ENCODE results near the gene ZGLP1. TPM values are rescaled to one million over a fixed set of nuclear protein-coding genes. Genes with fewer than 3 reads are reported as not detected.

ZGLP1 gene
- total RNA-seq, 1 experiment from 2014 or later = 5.0 TPM

DNA sequence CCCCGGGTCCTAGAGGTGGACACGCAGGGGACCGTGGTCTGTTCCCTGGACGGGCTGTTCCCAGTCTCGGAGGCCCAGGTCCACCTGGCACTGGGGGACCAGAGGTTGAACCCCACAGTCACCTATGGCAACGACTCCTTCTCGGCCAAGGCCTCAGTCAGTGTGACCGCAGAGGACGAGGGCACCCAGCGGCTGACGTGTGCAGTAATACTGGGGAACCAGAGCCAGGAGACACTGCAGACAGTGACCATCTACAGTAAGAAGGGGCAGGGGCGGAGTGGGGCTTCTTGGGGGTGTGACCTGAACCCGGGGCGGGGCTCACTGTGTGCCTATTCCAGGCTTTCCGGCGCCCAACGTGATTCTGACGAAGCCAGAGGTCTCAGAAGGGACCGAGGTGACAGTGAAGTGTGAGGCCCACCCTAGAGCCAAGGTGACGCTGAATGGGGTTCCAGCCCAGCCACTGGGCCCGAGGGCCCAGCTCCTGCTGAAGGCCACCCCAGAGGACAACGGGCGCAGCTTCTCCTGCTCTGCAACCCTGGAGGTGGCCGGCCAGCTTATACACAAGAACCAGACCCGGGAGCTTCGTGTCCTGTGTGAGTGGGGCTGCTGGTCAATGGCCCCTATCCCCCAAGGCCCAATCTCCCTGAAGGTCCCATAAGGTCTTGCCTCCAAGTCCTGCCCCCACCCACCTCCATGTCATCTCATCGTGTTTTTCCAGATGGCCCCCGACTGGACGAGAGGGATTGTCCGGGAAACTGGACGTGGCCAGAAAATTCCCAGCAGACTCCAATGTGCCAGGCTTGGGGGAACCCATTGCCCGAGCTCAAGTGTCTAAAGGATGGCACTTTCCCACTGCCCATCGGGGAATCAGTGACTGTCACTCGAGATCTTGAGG, 25.3 kb downstream of the ZGLP1 start:
- peaks cover 13 to 41% of the 10 kb centered on the region in 2 experiments for H3K4me1 ChIP-seq (ENCODE audit: control insufficient read depth in 1 of 2, insufficient read depth in 2 of 2, low read length in 2 of 2)
- H3K9ac ChIP-seq (ENCODE audit: low read length) = no peak overlapping the region
- peak overlapping the region; percentile 44; the same call in 1 of the 2 replicates for H3K27ac ChIP-seq (ENCODE audit: low read depth, low read length)
- no peaks in the 10 kb centered on the region for H3K27me3 ChIP-seq (ENCODE audit: insufficient read depth, low read length)
- H3K4me3 ChIP-seq (replicated peaks in 1 of 2; ENCODE audit: low read depth in 1 of 2, low read length in 2 of 2) = no peak overlapping the region
- no peaks in the 10 kb centered on the region for H4K20me1 ChIP-seq (ENCODE audit: insufficient read depth)
- no TSS peak for BruUV-seq (replicated peaks)
- CTCF ChIA-PET = interaction anchor here (1.9 kb wide), 1 partner anchor 25 kb away, joined by 7 read pairs; no protein-coding TSS in a partner anchor
- H3K36me3 ChIP-seq (ENCODE audit: control insufficient read depth in 1 of 2, insufficient read depth in 2 of 2, low read length in 2 of 2) = no peaks in the 10 kb centered on the region; a peak in 2 of 4 replicates
- ATAC-seq = no peak
- no peaks in the 10 kb centered on the region for H3K9me3 ChIP-seq (ENCODE audit: control insufficient read depth in 1 of 2, insufficient read depth in 1 of 2, low read depth in 1 of 2, low read length in 2 of 2)
- TF ChIP-seq CEBPB (IDR thresholded peaks at IDR 0.05; ENCODE audit: low read depth) (no peak), ELF1 (IDR thresholded peaks at IDR 0.05; ENCODE audit: borderline replicate concordance, low read depth) (no peak), RAD21 (IDR thresholded peaks at IDR 0.05; ENCODE audit: low read depth) (no peak), ZNF274 (IDR thresholded peaks at IDR 0.05; ENCODE audit: low read depth, low read length) (no peak), REST (IDR thresholded peaks at IDR 0.05; ENCODE audit: low read depth) (no peak), SRF (IDR thresholded peaks at IDR 0.05; ENCODE audit: low read depth) (no peak), SIN3A (IDR thresholded peaks at IDR 0.05; ENCODE audit: low read depth) (no peak), EZH2 (IDR thresholded peaks at IDR 0.05) (no peak), EGR1 (IDR thresholded peaks at IDR 0.05; ENCODE audit: low read depth) (no peak), CBX3 (IDR thresholded peaks at IDR 0.05; ENCODE audit: low read depth) (no peak), EZH2phosphoT487 (IDR thresholded peaks at IDR 0.05; ENCODE audit: borderline replicate concordance) (no peak), SP1 (IDR thresholded peaks at IDR 0.05; ENCODE audit: low read depth) (no peak), JUND (IDR thresholded peaks at IDR 0.05) (no peak), YY1 (IDR thresholded peaks at IDR 0.05; ENCODE audit: extremely low read depth, insufficient replicate concordance, low read depth, low read length) (no peak), FOSL1 (IDR thresholded peaks at IDR 0.05; ENCODE audit: low read depth) (no peak), ZFX (IDR thresholded peaks at IDR 0.05) (no peak), POLR2A (IDR thresholded peaks at IDR 0.05; ENCODE audit: borderline replicate concordance, extremely low read depth, insufficient read depth, insufficient read length) (no peak)
- TF ChIP-seq, protein P1, sequence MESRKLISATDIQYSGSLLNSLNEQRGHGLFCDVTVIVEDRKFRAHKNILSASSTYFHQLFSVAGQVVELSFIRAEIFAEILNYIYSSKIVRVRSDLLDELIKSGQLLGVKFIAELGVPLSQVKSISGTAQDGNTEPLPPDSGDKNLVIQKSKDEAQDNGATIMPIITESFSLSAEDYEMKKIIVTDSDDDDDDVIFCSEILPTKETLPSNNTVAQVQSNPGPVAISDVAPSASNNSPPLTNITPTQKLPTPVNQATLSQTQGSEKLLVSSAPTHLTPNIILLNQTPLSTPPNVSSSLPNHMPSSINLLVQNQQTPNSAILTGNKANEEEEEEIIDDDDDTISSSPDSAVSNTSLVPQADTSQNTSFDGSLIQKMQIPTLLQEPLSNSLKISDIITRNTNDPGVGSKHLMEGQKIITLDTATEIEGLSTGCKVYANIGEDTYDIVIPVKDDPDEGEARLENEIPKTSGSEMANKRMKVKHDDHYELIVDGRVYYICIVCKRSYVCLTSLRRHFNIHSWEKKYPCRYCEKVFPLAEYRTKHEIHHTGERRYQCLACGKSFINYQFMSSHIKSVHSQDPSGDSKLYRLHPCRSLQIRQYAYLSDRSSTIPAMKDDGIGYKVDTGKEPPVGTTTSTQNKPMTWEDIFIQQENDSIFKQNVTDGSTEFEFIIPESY (IDR thresholded peaks at IDR 0.05; ENCODE audit: extremely low read depth, insufficient replicate concordance, low read length) = no peak
- TF ChIP-seq, protein P2, sequence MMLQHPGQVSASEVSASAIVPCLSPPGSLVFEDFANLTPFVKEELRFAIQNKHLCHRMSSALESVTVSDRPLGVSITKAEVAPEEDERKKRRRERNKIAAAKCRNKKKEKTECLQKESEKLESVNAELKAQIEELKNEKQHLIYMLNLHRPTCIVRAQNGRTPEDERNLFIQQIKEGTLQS (IDR thresholded peaks at IDR 0.05) = no peak
- TF ChIP-seq, protein P3, sequence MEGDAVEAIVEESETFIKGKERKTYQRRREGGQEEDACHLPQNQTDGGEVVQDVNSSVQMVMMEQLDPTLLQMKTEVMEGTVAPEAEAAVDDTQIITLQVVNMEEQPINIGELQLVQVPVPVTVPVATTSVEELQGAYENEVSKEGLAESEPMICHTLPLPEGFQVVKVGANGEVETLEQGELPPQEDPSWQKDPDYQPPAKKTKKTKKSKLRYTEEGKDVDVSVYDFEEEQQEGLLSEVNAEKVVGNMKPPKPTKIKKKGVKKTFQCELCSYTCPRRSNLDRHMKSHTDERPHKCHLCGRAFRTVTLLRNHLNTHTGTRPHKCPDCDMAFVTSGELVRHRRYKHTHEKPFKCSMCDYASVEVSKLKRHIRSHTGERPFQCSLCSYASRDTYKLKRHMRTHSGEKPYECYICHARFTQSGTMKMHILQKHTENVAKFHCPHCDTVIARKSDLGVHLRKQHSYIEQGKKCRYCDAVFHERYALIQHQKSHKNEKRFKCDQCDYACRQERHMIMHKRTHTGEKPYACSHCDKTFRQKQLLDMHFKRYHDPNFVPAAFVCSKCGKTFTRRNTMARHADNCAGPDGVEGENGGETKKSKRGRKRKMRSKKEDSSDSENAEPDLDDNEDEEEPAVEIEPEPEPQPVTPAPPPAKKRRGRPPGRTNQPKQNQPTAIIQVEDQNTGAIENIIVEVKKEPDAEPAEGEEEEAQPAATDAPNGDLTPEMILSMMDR (IDR thresholded peaks at IDR 0.05 in 2 of 3, conservative IDR thresholded peaks at IDR 0.05 in 1 of 3; ENCODE audit: borderline replicate concordance in 1 of 3, insufficient read depth in 1 of 3, low read depth in 2 of 3, low read length in 2 of 3) = no peak
- H3K9me2 ChIP-seq (ENCODE audit: insufficient read depth) = no peaks in the 10 kb centered on the region
- DNase-seq (ENCODE audit: low read depth, low spot score) = no peak
- H3K4me2 ChIP-seq (ENCODE audit: low read length) = no peak overlapping the region
- H2AFZ ChIP-seq (ENCODE audit: low read depth, low read length, poor library complexity, severe bottlenecking) = no peak overlapping the region
- no peaks in the 10 kb centered on the region for H3K79me2 ChIP-seq (ENCODE audit: insufficient read depth, low read length)
- RAD21 ChIA-PET (ENCODE audit: low non-redundant PET in 1 of 2, low total read pairs in 2 of 2, uncharacterized antibody in 2 of 2, unreplicated experiment in 2 of 2) = no interaction called here
- POLR2A ChIA-PET = interaction anchor here (1.5 kb wide), 1 partner anchor 15 kb away, joined by 3 read pairs; no protein-coding TSS in a partner anchor
- intact Hi-C loops (cut with micrococcal nuclease) = no loop called here

Measured in HCT116 (cell line).